Measurements from ENCODE around the gene CYBA. TPM values are rescaled to one million over a fixed set of nuclear protein-coding genes. Genes with fewer than 3 reads are reported as not detected.

CYBA gene
- total RNA-seq, 3 donors from 2014 or later: 138 to 194 (median 180) TPM

DNA sequence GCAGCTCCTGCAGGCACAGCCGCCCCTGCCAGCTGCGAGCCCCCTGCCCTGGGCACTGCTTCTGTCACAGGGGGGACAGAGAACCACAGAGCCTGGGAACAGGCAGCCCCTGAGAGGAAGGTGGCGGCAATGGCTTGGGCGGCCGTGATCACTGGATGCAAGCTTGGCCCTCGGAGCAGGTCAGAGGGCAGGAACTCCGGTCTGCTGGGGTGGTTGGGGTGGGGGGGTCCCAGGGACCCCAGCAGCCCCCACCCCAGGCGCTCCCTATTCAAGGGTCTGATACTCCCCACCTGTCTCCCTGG lies 1.9 kb upstream of the CYBA start:
- intact Hi-C loops (cut with DNase I; ENCODE audit: low total_unique reads): no loop called here
- H3K9me3 ChIP-seq: no peaks in the 10 kb centered on the region
- no peak overlapping the region for H3K4me3 ChIP-seq
- peaks cover 3% of the 10 kb centered on the region in 2 donors for H3K4me1 ChIP-seq
- H3K27me3 ChIP-seq: no peaks in the 10 kb centered on the region
- H3K27ac ChIP-seq: no peak overlapping the region
- TF ChIP-seq POLR2A (IDR thresholded peaks at IDR 0.05) (no peak), POLR2AphosphoS5 (IDR thresholded peaks at IDR 0.05) (no peak)
- TF ChIP-seq, protein P1, sequence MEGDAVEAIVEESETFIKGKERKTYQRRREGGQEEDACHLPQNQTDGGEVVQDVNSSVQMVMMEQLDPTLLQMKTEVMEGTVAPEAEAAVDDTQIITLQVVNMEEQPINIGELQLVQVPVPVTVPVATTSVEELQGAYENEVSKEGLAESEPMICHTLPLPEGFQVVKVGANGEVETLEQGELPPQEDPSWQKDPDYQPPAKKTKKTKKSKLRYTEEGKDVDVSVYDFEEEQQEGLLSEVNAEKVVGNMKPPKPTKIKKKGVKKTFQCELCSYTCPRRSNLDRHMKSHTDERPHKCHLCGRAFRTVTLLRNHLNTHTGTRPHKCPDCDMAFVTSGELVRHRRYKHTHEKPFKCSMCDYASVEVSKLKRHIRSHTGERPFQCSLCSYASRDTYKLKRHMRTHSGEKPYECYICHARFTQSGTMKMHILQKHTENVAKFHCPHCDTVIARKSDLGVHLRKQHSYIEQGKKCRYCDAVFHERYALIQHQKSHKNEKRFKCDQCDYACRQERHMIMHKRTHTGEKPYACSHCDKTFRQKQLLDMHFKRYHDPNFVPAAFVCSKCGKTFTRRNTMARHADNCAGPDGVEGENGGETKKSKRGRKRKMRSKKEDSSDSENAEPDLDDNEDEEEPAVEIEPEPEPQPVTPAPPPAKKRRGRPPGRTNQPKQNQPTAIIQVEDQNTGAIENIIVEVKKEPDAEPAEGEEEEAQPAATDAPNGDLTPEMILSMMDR (IDR thresholded peaks at IDR 0.05): no peak
- no peak for DNase-seq (ENCODE audit: low spot score in 2 of 2)
- no peaks in the 10 kb centered on the region for H3K36me3 ChIP-seq

DNA sequence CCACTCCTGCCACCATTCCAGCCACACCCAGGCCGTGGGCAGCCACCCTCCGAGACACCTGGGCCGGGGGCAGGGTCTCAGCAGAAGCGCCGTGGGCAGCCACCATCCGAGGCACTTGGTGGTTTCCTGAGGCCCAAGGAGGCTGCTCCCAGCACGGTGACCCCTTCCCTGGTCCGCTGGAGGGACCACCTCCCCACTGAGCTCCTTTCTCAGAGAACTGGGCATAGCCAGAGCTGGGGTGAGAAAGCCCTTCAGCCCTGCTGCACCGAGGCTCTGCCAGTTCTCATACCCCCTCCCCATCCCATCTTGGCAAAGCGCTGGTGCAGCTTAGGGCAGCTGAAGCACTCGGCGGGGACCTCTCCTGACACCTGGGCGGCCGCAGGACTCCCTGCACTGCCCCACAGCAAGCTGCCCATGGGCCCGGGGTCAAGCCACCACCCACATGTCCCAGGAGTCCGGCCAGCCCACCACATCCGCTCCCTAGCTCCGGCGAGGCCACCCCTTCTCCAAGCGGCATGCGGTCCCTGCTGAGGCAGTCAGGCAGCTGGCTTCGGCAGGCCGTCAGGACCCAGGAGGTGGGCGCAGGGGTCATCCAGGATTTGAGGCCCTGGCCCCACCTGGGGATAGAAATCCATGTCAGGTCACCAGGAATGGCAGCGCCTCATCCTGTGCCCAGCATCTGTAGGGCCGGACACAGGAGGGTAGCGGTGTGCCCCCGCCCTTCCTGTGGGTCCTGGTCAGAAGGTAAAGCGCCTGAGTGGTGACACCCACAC lies 1.3 kb upstream of the CYBA start:
- peaks cover 3% of the 10 kb centered on the region in 2 donors for H3K4me1 ChIP-seq
- TF ChIP-seq, protein P1 (IDR thresholded peaks at IDR 0.05): no peak
- no peak for TF ChIP-seq POLR2A (IDR thresholded peaks at IDR 0.05)
- TF ChIP-seq POLR2AphosphoS5 (IDR thresholded peaks at IDR 0.05): no peak
- DNase-seq (ENCODE audit: low spot score in 2 of 2): no peak
- H3K9me3 ChIP-seq: no peaks in the 10 kb centered on the region
- no peak overlapping the region for H3K4me3 ChIP-seq
- no peaks in the 10 kb centered on the region for H3K36me3 ChIP-seq
- intact Hi-C loops (cut with DNase I; ENCODE audit: low total_unique reads): no loop called here
- peak overlapping the region; percentile 48 to 71 for H3K27ac ChIP-seq
- no peaks in the 10 kb centered on the region for H3K27me3 ChIP-seq

DNA sequence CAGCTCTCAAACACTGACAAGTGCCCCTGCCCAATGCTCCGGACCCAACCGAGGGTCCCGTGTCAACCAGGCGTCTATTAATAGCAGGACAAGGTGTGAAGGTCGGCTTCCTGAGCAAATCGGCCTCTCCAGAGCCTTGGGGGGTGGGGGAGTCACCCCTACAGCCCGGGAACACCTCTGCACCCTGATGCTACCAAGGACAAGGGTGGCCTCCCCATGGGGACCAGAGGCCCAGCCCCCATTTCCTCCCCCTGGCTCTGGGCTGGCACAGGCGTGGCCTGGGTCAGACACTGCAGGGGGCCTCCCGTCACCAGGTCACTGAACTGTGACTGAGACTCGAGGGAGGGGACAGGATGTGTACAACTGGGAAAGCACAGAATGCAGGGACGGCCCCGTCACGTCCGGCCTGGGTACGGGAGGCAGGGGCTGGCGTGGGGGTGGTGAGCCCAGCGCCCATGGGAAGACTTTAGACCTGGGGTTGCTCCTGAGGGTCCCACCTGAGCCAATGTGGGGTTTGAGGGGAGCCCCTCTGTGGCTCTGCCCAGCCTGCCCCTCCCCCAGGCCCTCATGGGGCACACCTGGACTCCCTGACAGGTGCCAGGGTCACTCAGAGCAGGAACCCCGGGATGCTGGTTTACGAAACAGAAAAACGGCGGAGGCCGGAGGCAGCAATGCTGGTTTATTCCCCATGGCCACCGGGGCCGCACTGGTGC lies 579 bp upstream of the CYBA start:
- H3K36me3 ChIP-seq: no peaks in the 10 kb centered on the region
- intact Hi-C loops (cut with DNase I; ENCODE audit: low total_unique reads): no loop called here

DNA sequence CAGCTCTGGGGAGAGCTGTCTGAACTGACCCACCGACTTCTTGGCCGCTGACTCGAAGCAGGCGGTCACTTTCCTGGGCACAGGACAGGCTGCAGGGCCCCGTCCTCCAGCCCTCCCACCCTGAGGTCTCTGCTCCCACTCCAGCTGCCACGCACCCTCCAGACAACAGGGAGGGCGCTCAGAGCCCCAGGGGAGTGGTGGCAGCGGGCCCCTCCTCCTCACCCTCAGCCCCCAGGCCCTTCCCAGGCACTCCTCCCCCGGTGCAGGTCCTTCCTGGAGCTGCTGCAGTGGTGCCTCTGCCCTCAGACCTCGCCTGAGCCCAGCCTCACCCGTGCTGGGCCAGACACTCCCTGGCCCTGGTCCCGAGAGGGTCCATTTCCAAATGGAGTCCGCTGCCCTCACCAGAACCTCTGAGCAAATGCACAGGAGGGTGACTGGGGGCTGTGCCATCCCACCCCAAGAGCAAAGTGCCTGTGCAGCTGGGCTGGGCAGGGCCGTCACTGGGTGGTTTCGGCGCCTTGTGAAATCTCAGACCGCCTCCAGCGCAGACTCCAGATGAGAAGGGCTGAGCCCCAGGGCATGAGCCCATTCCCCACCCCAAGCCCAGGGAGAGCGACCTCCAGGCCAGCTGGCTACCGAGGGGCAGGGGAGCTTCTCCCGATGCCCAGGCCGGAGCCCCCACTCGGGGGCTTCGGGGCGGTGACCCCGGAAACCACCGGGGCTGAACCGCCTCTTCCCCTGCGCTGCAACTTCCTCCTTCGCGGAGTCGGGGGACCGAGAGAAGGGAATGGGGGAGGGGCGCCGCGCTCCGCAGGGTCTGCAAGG lies 717 bp downstream of the CYBA start:
- TF ChIP-seq POLR2AphosphoS5 (IDR thresholded peaks at IDR 0.05): no peak
- no peak for TF ChIP-seq POLR2A (IDR thresholded peaks at IDR 0.05)
- TF ChIP-seq, protein P1 (IDR thresholded peaks at IDR 0.05): no peak
- H3K4me3 ChIP-seq: peak overlapping the region; percentile 84 to 86 (median 86)
- H3K9me3 ChIP-seq: no peaks in the 10 kb centered on the region
- peak overlapping the region; percentile 48 to 71 for H3K27ac ChIP-seq
- no peaks in the 10 kb centered on the region for H3K27me3 ChIP-seq
- H3K36me3 ChIP-seq: no peaks in the 10 kb centered on the region
- peaks cover 3% of the 10 kb centered on the region in 2 donors for H3K4me1 ChIP-seq
- intact Hi-C loops (cut with DNase I; ENCODE audit: low total_unique reads): no loop called here
- no peak for DNase-seq (ENCODE audit: low spot score in 2 of 2)

More for the DNA sequence above, 579 bp upstream of the CYBA start:
- Histone ChIP-seq H3K27ac (peak overlapping the region; percentile 48 to 71), H3K27me3 (no peaks in the 10 kb centered on the region), H3K4me3 (peak overlapping the region; percentile 84 to 86 (median 86)), H3K4me1 (peaks cover 3% of the 10 kb centered on the region in 2 donors), H3K9me3 (no peaks in the 10 kb centered on the region)
- DNase-seq (ENCODE audit: low spot score in 2 of 2): peak in 1 of 2 donors; percentile 41
- TF ChIP-seq POLR2A (IDR thresholded peaks at IDR 0.05) (no peak), POLR2AphosphoS5 (IDR thresholded peaks at IDR 0.05) (peak in 1 of 3 donors; percentile 11)

DNA sequence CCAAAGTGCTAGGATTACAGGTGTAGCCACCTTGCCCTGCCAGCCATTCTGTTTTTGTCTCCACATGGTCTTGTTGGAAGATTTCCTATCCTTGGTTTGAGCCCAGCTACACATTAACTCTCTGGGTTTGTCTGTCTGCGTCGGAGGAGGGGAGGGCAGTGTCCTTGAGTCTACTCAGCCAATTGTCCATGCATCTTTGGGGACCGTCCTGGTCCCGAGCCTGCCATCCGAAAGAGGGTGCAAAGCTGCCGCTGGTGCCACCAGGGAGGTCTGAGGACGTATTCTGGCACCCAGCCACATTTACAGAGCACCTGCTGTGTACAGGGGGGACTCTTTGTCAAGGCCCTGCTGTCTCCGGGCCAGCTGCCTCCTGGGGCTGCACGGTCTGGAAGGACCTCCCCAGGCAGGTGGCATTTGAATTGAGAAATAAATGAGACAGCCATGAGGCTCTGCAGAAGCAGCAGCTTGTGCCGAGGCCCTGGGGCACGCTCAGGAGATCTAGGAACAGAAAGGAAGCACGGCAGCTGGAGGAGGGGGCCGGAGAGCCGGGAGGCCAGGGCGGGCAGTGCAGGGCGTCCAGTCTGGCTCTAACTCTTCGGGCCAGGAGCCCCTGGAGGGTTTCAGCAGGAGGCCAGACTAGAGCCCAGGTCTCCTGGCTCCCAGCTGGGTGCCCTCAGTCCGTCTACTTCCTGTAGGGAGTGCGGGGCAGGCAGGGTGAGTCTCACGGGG lies 1.5 kb downstream of the CYBA start:
- Histone ChIP-seq H3K36me3 (no peaks in the 10 kb centered on the region), H3K9me3 (no peaks in the 10 kb centered on the region), H3K4me1 (peaks cover 3% of the 10 kb centered on the region in 2 donors), H3K27me3 (no peaks in the 10 kb centered on the region), H3K27ac (peak overlapping the region in 1 of 2 donors; percentile 71), H3K4me3 (peak overlapping the region; percentile 84 to 86 (median 86))
- DNase-seq (ENCODE audit: low spot score in 2 of 2): no peak
- intact Hi-C loops (cut with DNase I; ENCODE audit: low total_unique reads): no loop called here
- TF ChIP-seq, protein P1 (IDR thresholded peaks at IDR 0.05): no peak
- no peak for TF ChIP-seq POLR2A (IDR thresholded peaks at IDR 0.05)
- TF ChIP-seq POLR2AphosphoS5 (IDR thresholded peaks at IDR 0.05): no peak

Measured in breast epithelium (tissue), 4 donors.